HG03103 (cell line): ENCODE measurements around the gene ECE1.
"Not testable (repeated sequence)": the region's sequence is repeated elsewhere in the genome, so short reads cannot be mapped to it uniquely, and the experiment has no call there.

ENCODE experiments used
- ATAC-seq: cut with Tn5 transposase; IDR thresholded peaks from one replicate; pipeline ENCODE4 v1.9.1; 2021; ENCODE audit warnings: low read depth; ENCODE audit not compliant: unreplicated experiment

Gene ECE1

DNA sequence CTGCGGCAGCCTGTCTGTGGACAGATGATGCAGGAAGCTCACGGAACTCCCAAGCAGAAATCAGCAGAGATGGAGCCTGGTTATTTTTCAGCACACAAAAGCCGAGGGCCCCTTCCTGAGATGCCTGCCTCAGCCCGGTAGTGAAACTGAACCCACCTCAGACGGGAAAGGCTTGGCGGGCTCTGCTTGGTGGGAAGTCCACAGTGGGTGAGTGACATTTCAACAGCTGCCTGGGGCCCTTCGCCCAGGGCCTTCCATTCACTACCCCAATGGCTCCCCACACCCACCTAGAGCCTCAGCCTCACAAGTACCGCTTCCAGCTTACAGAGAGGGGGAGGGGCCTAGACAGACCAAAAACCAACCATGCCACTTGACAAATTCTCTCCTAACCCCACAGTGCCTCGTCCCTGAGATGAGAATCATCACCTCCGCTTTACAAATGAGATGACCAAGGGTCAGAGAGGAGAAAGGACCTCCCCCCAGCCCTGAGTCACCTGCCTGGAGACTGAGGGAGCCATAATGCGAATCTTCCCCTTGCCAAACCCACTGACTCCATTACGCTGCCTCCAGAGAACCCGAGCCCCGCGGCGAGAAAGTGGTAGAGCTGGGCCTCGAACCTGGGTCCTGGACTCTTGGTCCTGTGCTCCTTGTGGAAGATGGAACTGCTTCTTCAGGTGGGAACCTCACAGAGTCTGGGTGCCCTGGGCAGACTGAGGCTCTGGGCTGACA lies 3.4 kb upstream of the ECE1 start:
- peak; percentile 22 for ATAC-seq

DNA sequence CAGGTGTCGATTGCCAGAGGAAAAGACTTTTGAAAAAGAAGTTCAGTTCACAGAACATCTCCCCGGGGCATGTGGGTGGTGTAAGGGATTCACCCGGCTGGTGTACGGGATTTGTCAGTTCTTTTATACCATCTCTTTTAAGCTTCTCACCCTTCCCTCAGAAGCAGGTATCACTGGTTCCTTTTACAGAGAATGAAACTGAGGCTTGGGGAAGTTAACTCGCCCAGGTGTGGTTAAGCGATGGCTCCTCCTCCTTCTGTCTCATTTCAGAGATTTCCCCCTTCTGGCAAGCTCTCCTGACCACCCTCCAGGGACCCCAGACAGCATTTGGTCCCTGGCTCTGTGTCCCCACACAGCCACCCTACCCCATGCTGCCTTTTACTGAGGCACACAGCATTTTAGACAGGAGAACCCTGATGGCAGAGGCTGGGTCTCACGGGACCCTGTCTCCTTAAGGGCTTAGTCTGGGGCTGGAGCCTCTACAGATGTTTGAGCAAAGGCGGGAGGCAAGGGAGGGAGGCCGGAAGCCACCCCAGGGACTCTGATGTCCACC lies 2.8 kb upstream of the ECE1 start:
- ATAC-seq: peak; percentile 30

DNA sequence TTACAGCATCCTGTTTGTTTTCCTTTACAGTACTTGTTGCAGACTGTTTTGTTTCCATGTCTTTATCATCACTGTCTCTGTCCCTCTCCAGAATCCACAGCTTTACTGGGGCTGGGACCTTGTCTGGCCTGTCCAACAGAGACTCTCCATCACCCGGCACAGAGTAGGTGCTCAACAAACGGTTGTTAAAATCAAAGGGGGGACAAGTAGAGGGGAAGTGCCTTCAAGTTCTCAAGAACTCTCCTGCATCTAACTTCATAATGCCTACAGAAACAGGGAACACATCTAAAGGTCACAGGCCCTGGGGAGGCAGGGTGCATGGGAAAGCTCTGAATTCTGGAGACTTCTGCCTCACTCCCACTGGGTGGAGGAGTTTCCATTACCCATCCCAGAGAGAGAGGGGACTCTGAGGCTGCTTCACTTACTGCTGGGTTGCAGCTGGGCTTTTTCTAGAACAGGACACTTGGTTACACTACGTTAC lies 2.3 kb upstream of the ECE1 start:
- no peak for ATAC-seq

DNA sequence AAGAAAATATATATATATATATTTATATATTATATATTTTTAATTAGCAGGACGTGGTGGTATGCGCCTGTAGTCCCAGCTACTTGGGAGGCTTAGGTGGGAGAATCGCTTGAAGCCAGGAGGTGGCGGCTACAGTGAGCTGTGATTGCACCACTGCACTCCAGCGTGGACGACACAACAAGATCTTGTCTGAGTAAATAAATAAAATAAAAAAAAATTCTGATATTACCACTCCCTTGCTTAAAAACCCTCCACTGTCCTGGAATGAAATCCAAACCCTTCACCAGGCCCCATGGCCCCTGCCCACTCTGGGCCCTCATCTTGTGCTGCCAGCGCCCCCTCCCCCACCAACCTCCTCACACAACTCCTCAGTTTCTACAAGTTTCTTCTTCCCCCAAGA lies 1.7 kb upstream of the ECE1 start:
- no peak for ATAC-seq

DNA sequence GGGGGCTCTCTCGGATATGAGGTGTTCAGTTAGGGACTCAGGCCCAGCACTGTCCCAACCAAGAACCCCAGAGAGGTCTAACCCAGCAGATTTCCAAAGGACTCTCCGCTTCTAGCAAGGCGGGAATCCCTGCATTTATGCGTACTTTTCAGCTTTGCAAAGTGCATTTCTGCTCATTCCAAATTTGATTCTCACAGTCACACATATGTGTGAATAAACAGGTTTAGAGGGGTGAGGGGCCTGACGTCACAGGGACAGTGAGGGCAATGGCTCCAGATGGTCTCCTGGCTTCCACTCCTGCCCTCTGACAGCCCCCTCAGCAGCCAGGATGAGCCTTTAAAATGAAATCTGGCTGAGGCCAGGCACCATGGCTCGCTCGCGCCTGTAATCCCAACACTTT lies 921 bp upstream of the ECE1 start:
- no peak for ATAC-seq

DNA sequence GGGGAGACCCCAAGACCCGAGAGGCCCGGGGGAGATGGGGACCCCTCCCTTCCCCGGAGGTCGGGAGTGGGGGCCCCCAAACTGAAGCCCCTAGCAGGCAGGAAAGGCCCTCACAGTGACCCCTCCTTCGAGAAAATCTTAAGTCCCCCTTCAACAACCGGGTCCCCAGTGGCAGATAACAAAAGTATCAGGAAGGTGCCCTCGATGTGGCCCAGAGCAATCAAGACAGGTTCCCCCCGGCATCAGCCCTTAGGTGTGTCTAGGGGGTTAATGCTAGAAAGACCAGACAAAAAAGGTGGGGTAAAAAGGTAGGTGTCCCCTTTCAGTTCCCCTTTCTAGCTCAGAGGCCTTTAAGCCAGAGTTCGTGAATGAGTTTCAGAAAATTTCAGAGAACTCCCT lies 282 bp upstream of the ECE1 start:
- ATAC-seq: no peak

DNA sequence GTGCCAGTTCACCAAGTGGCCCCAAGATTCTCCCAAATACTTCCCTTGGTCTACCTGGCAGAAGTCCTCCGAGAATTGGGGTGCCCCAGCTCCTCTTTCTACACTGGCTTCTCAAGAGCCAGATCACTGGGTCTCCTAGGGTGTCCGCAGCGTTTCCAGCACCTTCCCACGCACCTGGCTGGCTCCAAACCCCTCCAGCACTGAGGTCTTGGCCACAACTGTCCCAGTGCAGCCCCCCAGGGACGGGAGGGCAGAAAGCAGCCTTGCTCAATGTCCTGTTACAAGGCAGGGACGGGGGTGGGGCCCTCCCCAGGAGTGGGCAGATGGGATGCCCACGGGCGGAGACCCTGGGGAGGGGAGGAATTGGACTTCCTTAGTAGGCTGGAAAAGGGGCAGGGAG lies 1.1 kb downstream of the ECE1 start:
- ATAC-seq: no peak

DNA sequence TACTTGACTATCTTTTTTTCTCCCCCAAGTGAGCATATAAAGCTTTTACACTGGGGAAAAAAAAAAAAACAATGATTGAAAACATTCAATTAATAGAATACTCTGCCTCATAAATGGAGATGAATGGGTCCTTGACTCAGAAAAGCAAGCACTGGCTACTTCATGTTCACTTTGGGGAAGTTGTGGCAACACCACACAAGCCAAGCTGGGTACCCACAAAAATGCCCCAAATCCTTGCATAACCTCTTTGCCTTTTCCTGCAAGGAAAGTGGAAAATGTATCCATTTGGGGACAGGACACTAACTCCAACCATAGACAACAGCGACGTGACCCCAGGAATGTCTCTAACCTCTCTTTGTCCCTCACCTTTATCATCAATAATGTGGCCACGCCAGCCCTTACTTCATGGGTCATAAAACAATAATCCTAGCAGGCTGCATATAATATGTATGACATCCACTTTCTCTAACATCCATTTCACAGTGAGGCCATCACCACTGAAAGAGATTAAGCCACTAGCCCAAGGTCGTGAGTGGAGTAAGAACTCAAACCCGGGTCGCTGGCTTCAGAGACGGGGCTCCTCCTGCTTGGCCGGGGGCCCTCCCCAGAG lies 2.3 kb downstream of the ECE1 start:
- ATAC-seq: no peak

DNA sequence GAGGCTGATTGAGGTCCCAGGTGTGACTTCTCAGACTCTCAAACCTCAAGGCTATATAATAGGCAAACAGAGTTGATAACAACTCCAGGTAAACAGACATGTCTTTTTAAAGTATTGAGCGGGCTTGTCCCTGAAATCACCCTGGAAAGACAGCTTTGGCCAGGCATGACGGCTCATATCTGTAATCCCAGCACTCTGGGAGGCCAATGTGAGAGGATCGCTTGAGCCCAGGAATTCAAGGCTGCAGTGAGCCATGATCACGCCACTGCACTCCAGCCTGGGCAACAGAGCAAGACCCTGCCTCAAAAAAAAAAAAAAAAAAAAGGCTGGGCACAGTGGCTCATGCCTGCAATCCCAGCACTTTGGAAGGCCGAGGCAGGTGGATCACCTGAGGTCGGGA lies 4.9 kb downstream of the ECE1 start:
- not testable (repeated sequence) for ATAC-seq

DNA sequence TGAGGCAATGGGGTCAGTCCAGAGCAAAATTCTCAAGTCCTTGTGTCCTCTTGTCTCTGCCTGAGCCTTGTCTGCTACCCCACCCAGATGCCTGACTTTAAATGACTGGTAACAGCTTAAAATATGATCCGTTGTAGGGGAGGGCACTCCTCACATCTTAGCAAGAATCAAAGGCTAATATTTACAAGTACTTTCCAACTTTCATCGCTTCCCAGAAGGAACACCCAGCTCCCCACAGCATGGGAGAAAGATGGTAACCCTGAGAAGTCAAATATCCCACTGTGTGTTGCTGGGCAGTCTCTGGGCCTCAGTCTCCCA lies 5.2 kb downstream of the ECE1 start:
- ATAC-seq: no peak

DNA sequence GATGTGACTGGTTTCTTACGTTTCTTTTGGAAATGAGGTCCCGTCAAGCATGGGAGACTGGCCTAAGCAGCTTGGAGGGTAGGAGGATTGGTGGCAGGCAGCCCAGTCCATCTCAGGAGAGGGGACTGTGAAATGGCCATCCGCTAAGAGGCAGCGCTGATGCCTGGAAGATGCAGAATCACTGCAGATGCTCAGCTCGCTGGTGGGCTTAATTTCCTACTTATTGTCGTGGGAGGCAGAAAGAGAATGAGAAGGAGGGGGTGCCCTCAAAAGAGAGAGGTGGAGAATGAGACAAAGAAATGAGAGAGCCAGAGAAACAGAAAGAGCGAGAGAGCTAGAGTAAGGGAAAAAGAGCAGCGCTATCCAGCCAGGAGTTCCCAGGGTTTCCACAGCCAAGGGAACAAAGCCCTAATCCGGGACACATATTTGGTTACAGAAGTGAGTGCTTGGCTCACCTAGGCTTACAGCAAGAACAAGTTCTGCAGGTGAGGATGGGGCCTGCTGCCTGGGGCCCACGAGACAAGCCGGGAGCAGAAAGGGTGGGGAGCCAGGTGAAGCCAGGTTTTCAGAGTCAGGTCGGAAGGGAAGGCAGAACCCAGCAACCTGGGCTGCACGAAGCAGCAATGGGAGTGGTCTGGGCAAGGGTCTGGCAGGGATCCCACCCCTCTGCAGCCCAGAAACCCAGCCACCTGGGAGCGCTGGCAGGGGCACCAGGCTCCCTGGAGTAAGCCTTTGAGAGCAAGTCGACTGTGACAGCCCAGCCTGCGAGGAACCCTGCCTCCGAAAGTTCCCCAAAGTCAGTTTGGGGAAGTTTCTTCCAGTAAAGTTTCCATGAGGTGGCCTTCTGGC lies 5.8 kb downstream of the ECE1 start:
- ATAC-seq: no peak

DNA sequence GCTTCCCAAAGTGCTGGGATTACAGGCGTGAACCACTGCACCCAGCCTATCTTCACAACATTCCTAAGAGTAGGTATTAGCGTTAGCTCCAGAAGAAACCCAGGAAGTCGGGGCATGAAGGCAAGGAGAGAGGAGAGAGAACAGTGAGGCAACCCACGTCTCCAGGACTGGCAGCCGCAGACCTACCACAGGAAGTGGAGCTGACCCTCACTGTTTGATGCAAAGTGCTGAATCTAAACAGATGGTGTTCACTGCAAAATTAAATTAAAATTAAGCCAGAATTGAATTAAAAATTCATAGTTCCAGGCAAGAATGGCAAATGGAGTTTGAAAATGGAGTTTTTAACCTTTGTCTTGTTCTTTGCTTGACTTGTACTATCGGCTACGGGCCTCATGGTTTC lies 6.7 kb downstream of the ECE1 start:
- ATAC-seq: no peak

DNA sequence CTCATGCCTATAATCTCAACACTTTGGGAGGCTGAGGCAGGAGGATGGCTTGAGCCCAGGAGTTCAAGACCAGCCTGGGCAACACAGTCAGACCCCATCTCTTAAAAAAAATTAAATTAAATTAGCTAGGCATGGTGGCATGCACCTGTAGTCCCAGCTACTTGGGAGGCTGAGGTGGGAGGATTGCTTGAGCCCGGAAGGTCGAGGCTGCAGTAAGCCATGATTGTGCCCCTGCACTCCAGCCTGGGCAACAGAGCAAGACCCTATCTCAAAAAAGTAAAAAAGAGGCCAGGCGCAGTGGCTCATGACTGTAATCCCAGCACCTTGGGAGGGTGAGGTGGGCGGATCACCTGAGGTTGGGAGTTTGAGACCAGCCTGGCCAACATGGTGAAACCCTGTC lies 8.2 kb downstream of the ECE1 start:
- ATAC-seq: not testable (repeated sequence)

DNA sequence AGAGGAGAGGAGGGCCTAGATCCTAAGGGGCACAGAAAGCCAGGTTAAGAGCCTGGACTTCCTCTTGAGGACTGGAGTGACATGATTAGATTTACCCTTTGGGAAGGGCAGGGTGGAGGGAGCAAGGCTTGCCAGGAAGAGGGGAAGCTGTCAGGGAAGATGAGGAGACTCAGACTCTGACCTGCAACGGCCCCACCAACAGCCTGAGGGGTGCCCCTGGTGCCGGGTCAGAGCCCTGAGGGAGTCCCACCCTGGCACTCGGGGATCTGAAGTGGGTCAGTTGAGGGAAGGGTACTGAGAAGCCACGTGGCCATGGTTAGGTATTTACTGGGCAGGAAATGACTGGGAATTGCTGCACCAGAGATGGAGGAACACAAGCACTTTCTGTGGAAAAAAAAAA lies 9.8 kb downstream of the ECE1 start:
- no peak for ATAC-seq

DNA sequence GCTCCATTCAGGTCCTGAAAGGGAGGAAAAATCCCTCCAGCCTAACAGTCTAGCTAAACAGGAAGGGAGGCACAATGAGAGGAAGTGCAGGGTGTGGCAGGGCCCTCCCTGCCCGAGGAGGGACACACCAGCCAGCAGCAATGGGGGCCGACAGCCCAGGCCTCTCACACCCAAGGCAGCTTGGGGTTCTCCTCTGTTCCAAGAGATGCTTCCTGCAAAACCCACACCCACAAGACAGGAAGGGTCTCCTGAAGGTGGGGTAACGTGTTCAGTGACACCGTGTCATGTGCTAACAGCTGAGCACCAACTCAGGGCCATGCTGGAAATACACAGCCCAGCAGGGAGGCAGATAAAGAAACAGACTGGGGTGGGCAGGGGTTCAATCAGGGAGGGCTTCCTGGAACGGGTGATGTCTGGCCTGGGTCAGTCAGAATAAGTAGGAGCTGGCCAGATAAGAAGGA lies 10.2 kb downstream of the ECE1 start:
- no peak for ATAC-seq

DNA sequence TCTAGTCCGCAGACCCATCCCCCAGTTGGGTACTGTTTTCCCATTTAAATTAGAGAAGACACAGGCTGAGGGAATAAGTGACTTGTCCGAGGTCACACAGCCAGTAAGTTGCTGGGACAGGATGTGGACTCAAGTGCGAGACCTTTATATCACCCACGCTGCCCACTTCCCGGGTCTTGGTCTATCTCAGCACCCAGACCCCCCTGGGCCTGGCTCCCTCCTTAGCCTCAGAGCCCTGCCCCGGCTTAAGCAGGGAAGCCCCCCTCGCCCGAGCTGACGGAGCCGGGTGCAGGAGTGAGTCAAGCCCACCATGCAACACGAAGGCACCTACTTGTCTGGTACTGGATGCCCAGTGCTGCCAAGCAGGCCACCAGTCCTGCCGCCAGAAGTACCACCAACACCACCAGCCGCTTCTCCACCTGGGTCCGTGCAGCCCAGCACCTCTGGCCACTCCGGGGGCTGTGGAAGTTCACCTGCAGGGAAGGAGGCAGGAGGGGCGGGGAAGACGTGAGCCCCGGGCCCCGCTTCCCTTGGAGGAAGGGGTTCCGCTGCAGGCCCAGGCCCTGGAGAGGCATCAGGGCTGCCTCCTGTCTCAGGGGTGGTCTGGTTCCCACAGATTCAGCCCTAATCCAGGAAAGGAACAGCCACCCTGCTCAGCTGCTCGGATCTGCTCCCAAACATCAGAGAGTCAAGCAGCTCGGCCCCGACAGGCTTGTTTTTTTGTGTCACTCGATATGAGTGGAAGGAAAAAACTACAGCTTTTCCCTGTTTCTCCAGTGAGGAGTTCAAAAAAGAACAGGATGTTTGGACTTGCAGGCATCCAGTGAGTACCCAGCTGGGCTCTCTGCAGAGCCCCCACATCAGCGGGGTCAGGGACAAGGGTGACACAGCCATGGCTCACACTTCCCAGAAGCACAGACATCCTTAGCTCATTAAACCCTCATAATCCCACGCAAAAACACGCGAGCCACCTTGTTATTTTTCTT lies 11.1 kb downstream of the ECE1 start:
- no peak for ATAC-seq

DNA sequence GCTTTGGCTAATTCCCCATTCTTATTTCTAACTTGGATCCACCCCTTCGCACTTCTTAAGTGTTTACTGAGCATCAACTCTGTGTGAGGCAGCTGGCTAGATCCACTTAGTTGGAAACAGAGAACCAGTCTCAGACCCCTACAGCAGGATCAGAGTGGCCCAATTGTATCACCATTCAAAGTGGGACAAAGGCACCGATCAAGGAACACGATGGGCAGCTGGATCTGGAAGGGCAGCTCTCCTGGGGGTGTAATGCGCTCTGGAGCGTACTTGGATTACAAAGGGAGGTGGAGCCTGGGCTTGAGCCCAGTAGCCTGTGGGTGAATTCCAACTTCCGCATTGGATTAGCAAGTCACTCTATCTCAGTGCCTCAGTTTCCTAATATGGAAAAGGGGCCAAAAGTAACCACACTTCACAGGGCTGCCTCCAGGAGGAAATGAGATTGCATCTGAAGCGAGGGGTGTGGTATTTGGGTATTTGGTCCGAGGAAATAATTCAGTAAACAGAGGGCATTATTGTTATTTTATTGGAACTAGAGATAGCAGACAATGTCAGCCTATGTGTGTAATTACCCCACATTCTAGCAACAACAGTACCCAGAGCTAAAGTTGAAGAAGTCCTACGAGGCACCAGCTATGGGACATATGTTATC lies 11.9 kb downstream of the ECE1 start:
- no peak for ATAC-seq

DNA sequence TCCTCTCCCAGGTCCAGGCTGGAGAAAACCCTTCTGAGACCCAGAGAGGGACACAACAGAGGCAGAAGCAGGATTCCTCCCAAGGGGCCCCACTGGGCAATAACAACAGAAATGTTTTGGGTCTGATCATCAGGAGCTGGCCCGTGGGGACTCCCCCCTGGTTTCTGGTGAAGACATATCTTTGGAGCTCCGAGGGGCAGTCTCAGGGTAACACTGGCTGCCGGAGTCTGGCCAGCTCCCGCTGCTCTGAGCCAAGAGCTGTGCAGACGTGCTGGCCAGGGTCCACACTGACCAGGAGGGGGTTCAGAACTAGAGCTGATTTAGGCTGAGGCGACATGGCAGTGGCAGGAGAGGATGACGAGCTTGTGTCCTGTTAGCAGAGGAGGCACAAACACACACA lies 13.1 kb downstream of the ECE1 start:
- ATAC-seq: no peak

DNA sequence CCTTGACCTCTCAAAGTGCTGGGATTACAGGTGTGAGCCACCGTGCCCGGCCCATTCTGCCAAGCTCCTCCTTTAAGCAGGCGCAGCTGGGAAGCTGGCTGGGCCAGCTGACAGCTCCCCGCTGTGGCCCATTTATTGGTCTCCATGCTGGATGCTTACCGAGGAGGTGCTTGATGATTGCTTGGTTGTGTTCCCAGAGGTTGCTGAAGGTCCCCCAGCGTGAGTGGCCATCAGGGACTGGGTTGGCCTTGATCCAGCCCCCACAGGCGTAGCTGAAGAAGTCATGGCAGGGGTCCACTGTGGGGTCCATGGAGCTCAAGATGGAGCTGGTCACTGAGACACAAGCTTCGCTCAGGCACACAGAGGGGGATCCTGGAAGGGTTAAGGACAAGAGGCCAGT lies 17.7 kb downstream of the ECE1 start:
- no peak for ATAC-seq

DNA sequence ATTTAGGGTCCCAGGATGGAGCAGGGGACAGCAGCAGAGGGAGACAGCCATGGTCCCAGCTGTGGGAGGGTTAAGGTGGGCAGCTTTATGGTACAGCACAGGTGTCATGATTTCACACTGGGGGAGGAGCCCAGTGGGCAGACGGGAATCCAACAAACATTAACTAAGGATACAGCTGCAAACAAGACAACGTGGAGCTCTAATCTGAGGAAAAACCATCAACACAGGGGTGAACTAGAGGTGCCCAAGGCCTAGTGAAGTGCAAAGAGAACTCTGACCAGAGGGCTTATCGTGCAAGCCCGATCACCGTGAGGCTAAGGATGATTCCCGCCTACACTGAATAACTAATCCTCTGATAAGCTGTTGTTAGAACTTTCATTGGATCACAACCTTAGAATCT lies 18.7 kb downstream of the ECE1 start:
- ATAC-seq: no peak
